GM18907 (cell line): Measurements from ENCODE around the gene FAR1.

Source experiments
- ATAC-seq: cut with Tn5 transposase; IDR thresholded peaks from one replicate; pipeline ENCODE4 v1.9.1; 2021; ENCODE audit warnings: mild to moderate bottlenecking, moderate library complexity; ENCODE audit not compliant: unreplicated experiment

The FAR1 gene

GRCh38 chr11:13775471-13775870, 107.0 kb downstream of the FAR1 start:
- ATAC-seq = no peak

- ATAC-seq = no peak
Observed at GRCh38 chr11:13776134-13776815, 107.8 kb downstream of the FAR1 start.

- no peak for ATAC-seq
Observed at GRCh38 chr11:13777341-13777985, 109.0 kb downstream of the FAR1 start.

- ATAC-seq = no peak
Observed at GRCh38 chr11:13778345-13778744, 109.9 kb downstream of the FAR1 start.

- no peak for ATAC-seq
Observed at GRCh38 chr11:13781153-13781552, 112.7 kb downstream of the FAR1 start.
